GM19023 (cell line): Measurements from ENCODE around the gene CSH2.

Experiments used
- ATAC-seq: cut with Tn5 transposase; IDR thresholded peaks from one replicate; pipeline ENCODE4 v1.9.1; 2021; ENCODE audit warnings: mild to moderate bottlenecking, moderate library complexity; ENCODE audit not compliant: unreplicated experiment

The CSH2 gene

GRCh38 chr17:63835167-63835720, 38.2 kb downstream of the CSH2 start:
- no peak for ATAC-seq

GRCh38 chr17:63834431-63835166, 38.9 kb downstream of the CSH2 start:
- no peak for ATAC-seq

GRCh38 chr17:63833741-63834373, 39.6 kb downstream of the CSH2 start:
- ATAC-seq = no peak

- ATAC-seq = no peak
These were observed 40.3 kb downstream of the CSH2 start for GRCh38 chr17:63833026-63833740.

GRCh38 chr17:63832455-63832854, 41.0 kb downstream of the CSH2 start:
- ATAC-seq = no peak

GRCh38 chr17:63832014-63832413, 41.5 kb downstream of the CSH2 start:
- ATAC-seq = no peak

- ATAC-seq = no peak
These were observed 42.0 kb downstream of the CSH2 start for GRCh38 chr17:63831505-63831904.

- ATAC-seq = no peak
These were observed 42.5 kb downstream of the CSH2 start for GRCh38 chr17:63830904-63831491.

- no peak for ATAC-seq
These were observed 43.2 kb downstream of the CSH2 start for GRCh38 chr17:63830278-63830677.

- ATAC-seq = no peak
These were observed 44.5 kb downstream of the CSH2 start for GRCh38 chr17:63828936-63829335.

GRCh38 chr17:63827801-63828221, 45.7 kb downstream of the CSH2 start:
- no peak for ATAC-seq

GRCh38 chr17:63827002-63827800, 46.3 kb downstream of the CSH2 start, which contains the start of the genes FTSJ3 and PSMC5:
Gene FTSJ3, minus strand, starts transcription at chr17:63827663. Its CDS starts 761 bp downstream, at chr17:63826902.
Gene PSMC5, plus strand, starts transcription at chr17:63827431. Its CDS starts 60 bp downstream, at chr17:63827491.
- peak; percentile 91 for ATAC-seq

- peak; percentile 6 for ATAC-seq
These were observed 46.9 kb downstream of the CSH2 start for GRCh38 chr17:63826468-63827001.

GRCh38 chr17:63824362-63824761, 49.1 kb downstream of the CSH2 start:
- no peak for ATAC-seq

GRCh38 chr17:63823659-63824331, 49.7 kb downstream of the CSH2 start:
- ATAC-seq = no peak

GRCh38 chr17:63822537-63822936, 50.9 kb downstream of the CSH2 start:
- ATAC-seq = no peak
